ENCODE results near the gene TECR. TPM values are rescaled to one million over a fixed set of nuclear protein-coding genes. Genes with fewer than 3 reads are reported as not detected.

Gene TECR
- total and polyA plus RNA-seq, 10 donors, result 51.6 to 92.2 (median 74.4) TPM

DNA sequence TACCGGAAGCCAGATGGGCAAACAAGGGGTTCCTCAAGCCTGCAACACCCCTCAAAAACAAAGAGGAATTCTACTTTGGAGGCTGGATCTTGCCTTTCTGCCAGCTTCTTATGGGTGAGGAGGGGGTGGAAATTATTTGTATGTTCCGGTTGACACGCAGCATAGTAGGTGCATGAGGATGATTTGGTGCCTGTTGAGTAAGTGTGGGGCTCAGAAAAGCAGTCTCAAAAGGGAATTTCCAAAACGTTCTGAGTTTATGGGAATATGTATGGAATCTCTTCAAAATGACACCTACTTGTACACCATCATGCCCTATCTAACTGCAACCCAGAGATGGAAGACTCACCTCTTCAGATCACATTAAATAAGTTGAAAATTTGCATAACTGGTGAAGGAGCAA lies 3.0 kb upstream of the TECR start:
- H3K4me1 ChIP-seq, result peaks cover 11 to 63% (median 34%) of the 10 kb centered on the region in 6 donors
- no peak overlapping the region for H3K4me3 ChIP-seq
- no peaks in the 10 kb centered on the region for H3K27me3 ChIP-seq (replicated peaks in 1 of 7)
- H3K27ac ChIP-seq, result no peak overlapping the region
- H3K9me3 ChIP-seq, result no peaks in the 10 kb centered on the region
- intact Hi-C loops (cut with DNase I; ENCODE audit: low total_unique reads), result no loop called here
- H3K36me3 ChIP-seq, result no peaks in the 10 kb centered on the region
- WGBS, 5 donors, result 74 to 86% (median 85%) methylated on average over 3 to 4 of the region's 4 CpGs
- no peak for DNase-seq
- TF ChIP-seq, protein P1, sequence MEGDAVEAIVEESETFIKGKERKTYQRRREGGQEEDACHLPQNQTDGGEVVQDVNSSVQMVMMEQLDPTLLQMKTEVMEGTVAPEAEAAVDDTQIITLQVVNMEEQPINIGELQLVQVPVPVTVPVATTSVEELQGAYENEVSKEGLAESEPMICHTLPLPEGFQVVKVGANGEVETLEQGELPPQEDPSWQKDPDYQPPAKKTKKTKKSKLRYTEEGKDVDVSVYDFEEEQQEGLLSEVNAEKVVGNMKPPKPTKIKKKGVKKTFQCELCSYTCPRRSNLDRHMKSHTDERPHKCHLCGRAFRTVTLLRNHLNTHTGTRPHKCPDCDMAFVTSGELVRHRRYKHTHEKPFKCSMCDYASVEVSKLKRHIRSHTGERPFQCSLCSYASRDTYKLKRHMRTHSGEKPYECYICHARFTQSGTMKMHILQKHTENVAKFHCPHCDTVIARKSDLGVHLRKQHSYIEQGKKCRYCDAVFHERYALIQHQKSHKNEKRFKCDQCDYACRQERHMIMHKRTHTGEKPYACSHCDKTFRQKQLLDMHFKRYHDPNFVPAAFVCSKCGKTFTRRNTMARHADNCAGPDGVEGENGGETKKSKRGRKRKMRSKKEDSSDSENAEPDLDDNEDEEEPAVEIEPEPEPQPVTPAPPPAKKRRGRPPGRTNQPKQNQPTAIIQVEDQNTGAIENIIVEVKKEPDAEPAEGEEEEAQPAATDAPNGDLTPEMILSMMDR (IDR thresholded peaks at IDR 0.05 in 8 of 11, conservative IDR thresholded peaks at IDR 0.05 in 3 of 11), result no peak
- no peak for TF ChIP-seq POLR2AphosphoS5 (IDR thresholded peaks at IDR 0.05)
- no peak for TF ChIP-seq POLR2A (IDR thresholded peaks at IDR 0.05)

DNA sequence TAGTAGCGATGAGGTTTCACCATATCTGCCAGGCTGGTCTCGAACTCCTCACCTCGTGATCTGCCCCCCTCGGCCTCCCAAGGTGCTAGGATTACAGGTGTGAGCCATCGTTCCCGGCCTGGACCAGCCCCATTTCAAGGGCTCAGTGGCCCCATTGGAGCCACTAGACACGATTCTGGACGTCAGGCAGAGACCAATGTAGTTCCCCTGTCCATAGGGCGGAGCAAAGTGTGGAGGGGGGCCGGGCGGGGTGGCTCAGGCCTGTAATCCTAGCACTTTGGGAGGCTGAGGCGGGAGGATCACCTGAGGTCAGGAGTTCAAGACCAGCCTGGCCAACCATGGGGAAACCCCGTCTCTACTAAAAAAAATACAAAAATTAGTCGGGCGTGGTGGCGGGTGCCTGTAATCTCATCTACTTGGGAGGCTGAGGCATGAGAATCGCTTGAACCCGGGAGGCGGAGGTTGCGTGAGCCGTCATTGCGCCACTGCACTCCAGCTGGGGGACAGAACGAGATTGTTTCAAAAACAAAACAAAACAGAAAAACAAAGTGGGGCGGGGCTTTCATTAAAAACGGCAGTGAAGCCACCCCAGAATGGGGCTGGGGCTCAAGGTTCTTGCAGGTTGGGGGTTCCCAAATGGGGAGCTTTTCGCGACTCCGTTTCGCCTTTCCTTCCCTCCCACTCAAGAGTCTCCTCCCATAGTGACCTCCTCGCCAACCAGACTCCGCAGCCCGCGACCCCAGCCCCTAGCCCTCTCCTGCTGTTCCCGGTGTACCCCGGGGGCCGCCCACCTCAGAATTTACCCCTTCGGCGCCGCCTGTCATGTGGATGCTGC lies 758 bp upstream of the TECR start:
- TF ChIP-seq, protein P1 (IDR thresholded peaks at IDR 0.05 in 8 of 11, conservative IDR thresholded peaks at IDR 0.05 in 3 of 11), result no peak
- TF ChIP-seq POLR2A (IDR thresholded peaks at IDR 0.05) (no peak), POLR2AphosphoS5 (IDR thresholded peaks at IDR 0.05) (no peak)
- intact Hi-C loops (cut with DNase I; ENCODE audit: low total_unique reads), result no loop called here
- peaks cover 11 to 63% (median 35%) of the 10 kb centered on the region in 6 donors for H3K4me1 ChIP-seq
- H3K9me3 ChIP-seq, result no peaks in the 10 kb centered on the region
- peak; percentile 85 for DNase-seq
- H3K27me3 ChIP-seq (replicated peaks in 1 of 7), result no peaks in the 10 kb centered on the region
- WGBS, 5 donors, result 31 to 42% (median 36%) methylated on average over 39 of the region's 39 CpGs
- H3K27ac ChIP-seq, result peak overlapping the region in 7 of 8 donors; percentile 92 to 97 (median 96)
- peaks cover 0 to 4% (median 0%) of the 10 kb centered on the region in 6 donors for H3K36me3 ChIP-seq
- peak overlapping the region; percentile 80 to 97 (median 87) for H3K4me3 ChIP-seq

DNA sequence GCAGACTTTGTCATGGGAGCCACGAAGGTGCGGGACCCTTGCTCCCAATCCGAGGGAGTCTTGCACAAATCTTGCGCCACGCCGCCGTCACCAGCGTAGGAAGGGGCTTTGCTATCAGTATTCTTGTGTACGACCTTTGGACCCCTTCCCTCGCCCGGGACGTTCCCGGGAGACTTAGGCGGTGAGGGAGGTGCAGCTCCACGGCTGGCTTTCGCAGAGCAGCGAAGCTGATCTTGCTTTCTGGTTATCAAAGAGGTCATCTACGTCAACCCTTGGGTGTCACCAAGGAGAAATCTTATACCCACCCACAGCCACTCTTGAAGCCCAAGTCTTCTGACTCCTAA lies 583 bp downstream of the TECR start:
- WGBS, 5 donors, result 0 to 2% (median 0%) methylated on average over 10 to 18 of the region's 18 CpGs
- H3K4me1 ChIP-seq, result peaks cover 11 to 58% (median 33%) of the 10 kb centered on the region in 6 donors
- DNase-seq, result no peak
- H3K9me3 ChIP-seq, result no peaks in the 10 kb centered on the region
- H3K4me3 ChIP-seq, result peak overlapping the region; percentile 80 to 97 (median 87)
- no peaks in the 10 kb centered on the region for H3K27me3 ChIP-seq (replicated peaks in 1 of 7)
- no peak for TF ChIP-seq POLR2AphosphoS5 (IDR thresholded peaks at IDR 0.05)
- no peak for TF ChIP-seq POLR2A (IDR thresholded peaks at IDR 0.05)
- TF ChIP-seq, protein P1 (IDR thresholded peaks at IDR 0.05 in 8 of 11, conservative IDR thresholded peaks at IDR 0.05 in 3 of 11), result no peak
- intact Hi-C loops (cut with DNase I; ENCODE audit: low total_unique reads), result no loop called here
- peak overlapping the region; percentile 90 to 97 (median 96) for H3K27ac ChIP-seq
- H3K36me3 ChIP-seq, result peaks cover 0 to 11% (median 0%) of the 10 kb centered on the region in 6 donors

DNA sequence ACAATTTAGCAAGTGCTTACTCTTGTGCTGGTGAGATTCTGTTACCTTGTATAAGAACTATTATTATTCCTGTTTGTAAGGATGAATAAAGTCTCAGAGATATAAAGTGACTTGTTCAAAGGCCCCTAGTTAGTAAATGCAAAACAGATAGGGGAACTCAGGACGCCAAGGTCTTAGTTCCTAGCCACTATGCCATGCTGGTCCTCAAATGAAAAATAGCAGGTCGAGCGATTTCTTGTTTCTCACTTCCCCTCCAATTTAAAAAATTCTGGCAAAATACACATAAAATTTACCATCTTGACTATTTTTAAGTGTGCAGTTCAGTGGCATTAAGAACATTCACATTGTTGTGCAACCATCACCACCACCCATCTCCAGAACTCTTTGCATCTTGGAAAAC lies 1.1 kb downstream of the TECR start:
- TF ChIP-seq POLR2AphosphoS5 (IDR thresholded peaks at IDR 0.05) (no peak), POLR2A (IDR thresholded peaks at IDR 0.05) (no peak)
- TF ChIP-seq, protein P1 (IDR thresholded peaks at IDR 0.05 in 8 of 11, conservative IDR thresholded peaks at IDR 0.05 in 3 of 11), result no peak
- peak overlapping the region; percentile 80 to 97 (median 87) for H3K4me3 ChIP-seq
- 43 to 51% (median 45%) methylated on average over 3 of the region's 3 CpGs for whole genome bisulfite sequencing, 5 donors
- H3K27ac ChIP-seq, result peak overlapping the region; percentile 90 to 97 (median 96)
- no peaks in the 10 kb centered on the region for H3K9me3 ChIP-seq
- DNase-seq, result no peak
- H3K27me3 ChIP-seq (replicated peaks in 1 of 7), result no peaks in the 10 kb centered on the region
- H3K36me3 ChIP-seq, result peaks cover 0 to 11% (median 0%) of the 10 kb centered on the region in 6 donors
- H3K4me1 ChIP-seq, result peaks cover 11 to 59% (median 33%) of the 10 kb centered on the region in 6 donors
- intact Hi-C loops (cut with DNase I; ENCODE audit: low total_unique reads), result no loop called here
